ENCODE measurements around the gene RPL38.

The RPL38 gene

GRCh38 chr17:74252211-74252610 is 48.7 kb downstream of the RPL38 start:
- Histone ChIP-seq H3K27me3 (ENCODE audit: insufficient read depth, poor library complexity, severe bottlenecking) (no peaks in the 10 kb centered on the region), H3K4me3 (replicated peaks; ENCODE audit: insufficient read depth, low read length) (no peak overlapping the region), H3K27ac (replicated peaks) (no peak overlapping the region)
- TF ChIP-seq GABPA (IDR thresholded peaks at IDR 0.05; ENCODE audit: low read depth) (no peak), CTCF (IDR thresholded peaks at IDR 0.05; ENCODE audit: insufficient read depth, low read length) (no peak), SPI1 (IDR thresholded peaks at IDR 0.05; ENCODE audit: borderline replicate concordance, low read depth) (no peak), REST (IDR thresholded peaks at IDR 0.05; ENCODE audit: insufficient replicate concordance, low read depth) (no peak), POLR2AphosphoS5 (IDR thresholded peaks at IDR 0.05; ENCODE audit: low read depth) (no peak)
- no peak for DNase-seq (ENCODE audit: low read depth in 1 of 2, low spot score in 1 of 2)

GRCh38 chr17:74253036-74253435 is 49.6 kb downstream of the RPL38 start:
- H3K4me3 ChIP-seq (replicated peaks; ENCODE audit: insufficient read depth, low read length) = no peak overlapping the region
- no peaks in the 10 kb centered on the region for H3K27me3 ChIP-seq (ENCODE audit: insufficient read depth, poor library complexity, severe bottlenecking)
- TF ChIP-seq CTCF (IDR thresholded peaks at IDR 0.05; ENCODE audit: insufficient read depth, low read length) = no peak
- TF ChIP-seq REST (IDR thresholded peaks at IDR 0.05; ENCODE audit: insufficient replicate concordance, low read depth) = no peak
- no peak for TF ChIP-seq GABPA (IDR thresholded peaks at IDR 0.05; ENCODE audit: low read depth)
- TF ChIP-seq SPI1 (IDR thresholded peaks at IDR 0.05; ENCODE audit: borderline replicate concordance, low read depth) = no peak
- TF ChIP-seq POLR2AphosphoS5 (IDR thresholded peaks at IDR 0.05; ENCODE audit: low read depth) = no peak
- no peak overlapping the region for H3K27ac ChIP-seq (replicated peaks)
- no peak for DNase-seq (ENCODE audit: low read depth in 1 of 2, low spot score in 1 of 2)

- DNase-seq (ENCODE audit: low read depth in 1 of 2, low spot score in 1 of 2) = no peak
- no peak overlapping the region for H3K27ac ChIP-seq (replicated peaks)
- TF ChIP-seq REST (IDR thresholded peaks at IDR 0.05; ENCODE audit: insufficient replicate concordance, low read depth) = no peak
- TF ChIP-seq SPI1 (IDR thresholded peaks at IDR 0.05; ENCODE audit: borderline replicate concordance, low read depth) = no peak
- no peak for TF ChIP-seq POLR2AphosphoS5 (IDR thresholded peaks at IDR 0.05; ENCODE audit: low read depth)
- no peak for TF ChIP-seq GABPA (IDR thresholded peaks at IDR 0.05; ENCODE audit: low read depth)
- no peak for TF ChIP-seq CTCF (IDR thresholded peaks at IDR 0.05; ENCODE audit: insufficient read depth, low read length)
- no peaks in the 10 kb centered on the region for H3K27me3 ChIP-seq (ENCODE audit: insufficient read depth, poor library complexity, severe bottlenecking)
- no peak overlapping the region for H3K4me3 ChIP-seq (replicated peaks; ENCODE audit: insufficient read depth, low read length)
Measured at GRCh38 chr17:74257311-74257710, 53.8 kb downstream of the RPL38 start.

Measured in HL-60 (cell line).